Epithelial cell of esophagus (primary cell): ENCODE measurements around the gene STRA8.
"Not testable (repeated sequence)": the region's sequence is repeated elsewhere in the genome, so short reads cannot be mapped to it uniquely, and the experiment has no call there.

Experiments
- DNase-seq: peaks from one replicate; pipeline ENCODE4 v3.0.0; 2010; ENCODE audit warnings: low read depth
- H3K4me3 ChIP-seq: 2 replicates; pipeline ENCODE4 v1.5.1; 2011; ENCODE audit warnings: mild to moderate bottlenecking, low read length, control low read depth
- TF ChIP-seq, protein P1 (sequence below): IDR thresholded peaks from 2 replicates; pipeline ENCODE4 v1.5.1; 2011; ENCODE audit warnings: low read depth, mild to moderate bottlenecking, low read length, control low read depth, inconsistent platforms; ENCODE audit not compliant: insufficient read depth; ENCODE audit errors: missing control alignments

STRA8 gene

DNA sequence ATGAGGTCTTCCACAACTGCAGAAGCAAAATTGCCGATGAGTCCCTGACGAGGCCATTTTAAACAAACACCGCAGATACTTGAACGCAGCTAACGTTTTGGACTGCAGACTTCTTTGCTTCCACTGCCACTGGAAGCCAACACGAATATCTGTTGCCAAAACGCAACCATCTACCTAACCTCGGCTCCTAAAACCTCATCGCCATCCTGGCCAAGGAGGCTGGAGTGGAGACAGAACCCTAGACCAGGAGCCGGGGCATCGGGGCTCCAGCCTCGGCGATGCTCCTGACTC, 22.8 kb upstream of the STRA8 start:
- TF ChIP-seq, protein P1, sequence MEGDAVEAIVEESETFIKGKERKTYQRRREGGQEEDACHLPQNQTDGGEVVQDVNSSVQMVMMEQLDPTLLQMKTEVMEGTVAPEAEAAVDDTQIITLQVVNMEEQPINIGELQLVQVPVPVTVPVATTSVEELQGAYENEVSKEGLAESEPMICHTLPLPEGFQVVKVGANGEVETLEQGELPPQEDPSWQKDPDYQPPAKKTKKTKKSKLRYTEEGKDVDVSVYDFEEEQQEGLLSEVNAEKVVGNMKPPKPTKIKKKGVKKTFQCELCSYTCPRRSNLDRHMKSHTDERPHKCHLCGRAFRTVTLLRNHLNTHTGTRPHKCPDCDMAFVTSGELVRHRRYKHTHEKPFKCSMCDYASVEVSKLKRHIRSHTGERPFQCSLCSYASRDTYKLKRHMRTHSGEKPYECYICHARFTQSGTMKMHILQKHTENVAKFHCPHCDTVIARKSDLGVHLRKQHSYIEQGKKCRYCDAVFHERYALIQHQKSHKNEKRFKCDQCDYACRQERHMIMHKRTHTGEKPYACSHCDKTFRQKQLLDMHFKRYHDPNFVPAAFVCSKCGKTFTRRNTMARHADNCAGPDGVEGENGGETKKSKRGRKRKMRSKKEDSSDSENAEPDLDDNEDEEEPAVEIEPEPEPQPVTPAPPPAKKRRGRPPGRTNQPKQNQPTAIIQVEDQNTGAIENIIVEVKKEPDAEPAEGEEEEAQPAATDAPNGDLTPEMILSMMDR, result no peak
- DNase-seq, result peak; percentile 16

DNA sequence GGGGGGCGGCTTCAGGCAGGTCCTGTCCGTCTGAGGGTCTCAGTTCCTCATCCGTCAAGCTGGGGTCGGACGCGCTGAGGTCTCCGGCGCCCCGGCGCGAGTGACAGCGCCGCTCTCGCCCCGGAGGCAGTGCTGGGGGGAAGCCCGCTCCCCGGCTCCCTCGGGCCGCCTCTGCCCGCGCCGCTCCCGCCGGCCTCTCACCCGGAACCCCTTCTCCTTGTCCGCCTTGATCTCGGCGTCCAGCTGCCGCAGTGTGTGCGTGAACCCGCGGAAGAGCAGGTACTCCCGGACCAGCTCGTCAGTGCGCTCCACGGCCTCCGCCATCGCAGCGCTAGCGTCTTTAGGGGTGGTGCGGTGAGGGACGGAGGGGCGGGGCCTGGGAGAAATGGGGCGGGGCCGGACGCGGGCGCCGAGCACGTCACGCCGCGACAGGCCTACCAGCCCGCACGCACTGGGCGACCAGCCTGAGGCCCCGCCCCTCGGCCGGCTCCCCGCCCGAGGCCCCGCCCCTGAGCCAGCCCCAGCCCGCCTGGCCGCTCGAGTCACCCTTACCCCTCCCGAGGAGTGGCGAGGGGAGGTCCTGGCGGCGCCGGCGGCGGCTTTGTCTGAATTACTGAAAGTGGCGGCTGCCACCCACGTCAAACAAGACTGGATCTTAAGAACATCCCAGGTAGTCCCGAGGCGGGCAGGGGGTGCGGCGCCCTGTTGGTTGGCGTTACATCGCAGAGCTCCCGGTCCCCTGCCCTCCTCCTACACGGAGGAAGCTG, 22.3 kb upstream of the STRA8 start, which contains the start of gene WDR91:
Gene WDR91 (minus strand): TSS at position 348 of the 767 bp plus-strand sequence. CDS start 24 bp downstream, at position 324.
- peak within 1 kb of the TSS; percentile 59 for H3K4me3 ChIP-seq
- TF ChIP-seq, protein P1, result no peak
- DNase-seq, result peak; percentile 95

More for the DNA sequence above, 22.8 kb upstream of the STRA8 start:
- H3K4me3 ChIP-seq, result peak overlapping the region; percentile 52

DNA sequence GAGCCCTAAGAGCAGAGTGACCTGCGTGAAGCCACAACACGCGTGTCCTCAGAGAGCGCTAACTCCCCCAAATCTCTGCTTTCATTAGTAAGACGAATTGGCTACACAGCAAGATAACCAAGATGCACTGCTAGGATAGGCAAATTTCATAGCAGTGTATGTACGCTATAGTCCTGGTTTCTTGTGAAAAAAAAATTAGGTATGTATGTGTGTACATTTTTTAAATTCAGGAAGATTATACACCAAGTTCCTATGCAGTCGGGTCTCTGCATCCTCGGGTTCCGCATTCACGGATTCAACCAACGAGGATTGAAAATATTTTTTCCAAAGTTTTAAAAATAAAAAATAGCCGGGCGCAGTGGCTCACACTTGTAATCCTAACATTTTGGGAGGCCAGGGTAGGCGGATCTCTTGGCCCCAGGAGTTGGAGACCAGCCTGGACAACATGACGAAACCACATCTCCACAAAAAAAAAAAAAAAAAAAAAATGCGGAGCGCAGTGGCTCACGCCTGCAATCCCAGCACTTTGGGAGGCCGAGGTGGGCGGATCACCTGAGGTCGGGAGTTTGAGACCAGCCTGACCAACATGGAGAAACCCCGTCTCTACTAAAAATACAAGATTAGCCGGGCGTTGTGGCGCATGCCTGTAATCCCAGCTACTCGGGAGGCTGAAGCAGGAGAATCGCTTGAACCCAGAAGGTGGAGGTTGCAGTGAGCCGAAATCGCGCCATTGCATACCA, 21.5 kb upstream of the STRA8 start:
- H3K4me3 ChIP-seq, result peak overlapping the region; percentile 59
- not testable (repeated sequence) for DNase-seq

DNA sequence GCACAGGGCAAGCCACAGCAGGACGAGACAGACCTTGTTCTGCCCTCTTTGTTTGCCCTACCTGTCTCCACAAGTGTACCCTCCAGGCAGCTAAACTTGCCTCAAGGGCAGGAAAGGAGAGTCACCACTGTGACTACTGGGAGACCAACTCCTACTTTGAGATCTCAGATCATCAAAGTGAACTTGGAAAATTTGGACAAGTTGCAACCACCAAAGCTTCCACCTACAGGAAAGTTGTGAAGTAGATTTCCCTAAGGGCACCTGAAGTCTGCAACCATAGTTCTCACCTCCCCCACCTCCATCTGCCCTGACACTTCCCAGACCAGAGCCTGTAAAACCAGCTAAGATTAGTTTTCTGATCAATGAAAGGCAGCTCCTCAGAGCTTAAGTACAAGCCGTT, 19.8 kb upstream of the STRA8 start:
- peak; percentile 89 for DNase-seq
- H3K4me3 ChIP-seq, result no peak overlapping the region
- TF ChIP-seq, protein P1, result no peak

DNA sequence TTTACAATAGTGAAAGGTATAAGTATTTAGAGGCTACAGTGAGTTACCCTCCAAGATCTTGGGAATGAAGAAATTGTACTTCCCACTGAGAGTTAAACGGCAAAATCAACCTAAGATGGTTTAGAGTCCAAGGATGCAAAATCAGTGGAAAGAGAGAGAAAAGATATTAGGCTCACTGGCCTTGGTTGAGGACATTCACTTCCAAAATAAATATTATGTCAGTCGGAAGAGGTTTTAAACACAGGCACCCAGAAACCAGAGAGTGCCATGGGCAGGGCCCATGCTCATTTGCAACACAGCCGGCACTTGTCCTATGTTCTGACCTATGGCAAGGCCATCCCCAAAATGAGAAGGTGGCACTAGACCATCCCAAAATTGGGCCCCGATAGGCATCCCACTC, 18.5 kb upstream of the STRA8 start:
- no peak overlapping the region for H3K4me3 ChIP-seq
- TF ChIP-seq, protein P1, result no peak
- no peak for DNase-seq

DNA sequence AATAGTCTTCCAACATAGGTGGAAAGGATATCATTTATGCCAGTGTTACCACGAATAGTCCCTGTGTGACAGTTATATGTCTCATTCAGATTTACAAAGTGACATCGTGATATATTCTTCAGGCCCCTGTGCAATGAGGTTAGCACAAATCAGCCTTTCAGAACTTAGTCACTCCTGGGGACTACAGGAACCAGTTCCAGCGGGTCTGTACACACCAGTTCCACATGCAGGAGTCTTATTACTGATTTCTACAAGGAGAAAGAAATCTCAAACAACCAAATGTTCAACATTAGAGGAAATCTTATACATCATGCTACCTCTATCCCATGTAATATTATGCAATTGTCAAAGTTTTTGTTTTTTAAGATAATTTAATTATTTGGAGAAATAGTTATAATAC, 17.9 kb upstream of the STRA8 start:
- TF ChIP-seq, protein P1, result no peak

DNA sequence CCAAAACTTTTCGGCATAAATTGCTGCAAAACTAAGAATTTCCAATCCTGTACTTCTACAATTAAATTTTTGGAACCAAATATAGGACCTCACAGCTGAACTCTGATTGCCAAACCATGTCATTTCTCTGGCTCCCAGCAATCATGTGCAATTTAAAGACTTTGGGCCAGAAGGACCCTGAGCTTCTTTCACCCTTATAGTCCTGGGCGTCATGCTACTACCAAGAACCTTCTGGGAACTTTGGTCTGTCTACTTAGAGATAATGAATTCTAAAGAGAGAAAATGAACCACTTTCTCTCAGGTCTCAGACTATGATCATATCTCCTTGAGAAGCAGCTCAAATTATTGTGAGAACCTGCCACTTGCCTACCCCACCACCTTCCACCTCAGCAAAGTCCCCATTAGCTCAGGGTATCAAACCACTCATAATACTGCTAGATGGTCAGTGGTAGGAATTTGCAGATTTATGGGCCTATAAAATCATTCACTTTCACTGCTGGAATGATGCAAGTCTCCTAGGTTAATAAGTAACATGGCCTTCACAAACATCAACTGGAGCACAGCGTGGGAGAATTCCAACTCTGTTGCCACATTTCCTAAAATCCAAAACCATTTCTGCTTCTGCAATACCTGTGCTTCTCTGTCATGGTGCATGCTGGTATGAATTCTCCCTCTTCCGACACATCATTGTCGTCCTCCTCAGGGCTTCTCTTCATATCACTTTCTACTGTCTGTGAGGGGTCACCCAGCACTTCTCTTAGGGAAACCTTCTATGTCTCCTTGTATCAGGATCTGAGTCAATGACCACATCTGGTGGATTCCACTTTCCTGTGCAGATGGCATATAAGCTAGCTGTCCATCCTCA, 15.8 kb upstream of the STRA8 start:
- no peak for DNase-seq
- TF ChIP-seq, protein P1, result no peak
- H3K4me3 ChIP-seq, result no peak overlapping the region

More for the DNA sequence above, 17.9 kb upstream of the STRA8 start:
- H3K4me3 ChIP-seq, result no peak overlapping the region
- peak; percentile 49 for DNase-seq
